Esophagus muscularis mucosa (tissue), 4 donors: ENCODE data around the gene ATF3.

ENCODE experiments used
- CTCF ChIP-seq, 3 experiments: fragments of 200-600 bp in 2 of 3; fragments of 450-650 bp in 1 of 3; sonication (generic) in 2 of 3; IDR thresholded peaks; one replicate each; pipeline ENCODE4 v1.5.1; 2017 to 2019; ENCODE audit warnings: antibody characterized with exemption in 3 of 3, mild to moderate bottlenecking in 2 of 3, moderate library complexity in 1 of 3
- EP300 ChIP-seq: sonication (generic); formaldehyde crosslinking; IDR thresholded peaks from one replicate; pipeline ENCODE4 v1.6.1; 2017; ENCODE audit warnings: antibody characterized with exemption
- POLR2A ChIP-seq: fragments of 450-650 bp; IDR thresholded peaks from one replicate; pipeline ENCODE4 v1.6.1; 2017; ENCODE audit warnings: antibody characterized with exemption, moderate library complexity, mild to moderate bottlenecking, low read depth

DNA sequence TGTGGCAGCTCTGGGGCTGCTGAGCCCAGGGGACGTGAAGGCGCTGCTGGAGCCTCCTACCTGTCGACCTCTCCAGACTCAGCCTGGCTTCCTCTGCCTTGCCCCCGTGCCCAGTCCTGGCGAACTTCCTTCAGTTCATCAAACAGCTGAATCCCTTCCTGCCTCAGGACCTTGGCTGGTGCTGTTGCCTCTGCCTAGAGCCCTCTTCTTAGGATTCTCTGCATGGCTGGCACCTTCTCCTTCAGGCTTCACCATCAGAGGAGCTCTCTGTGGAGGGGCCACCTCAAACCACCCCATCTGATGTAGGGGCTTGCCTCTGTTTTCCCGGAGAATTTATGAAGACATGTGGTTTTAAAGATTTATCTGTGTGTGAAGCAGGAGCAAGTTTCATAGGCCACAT, 23.4 kb upstream of the ATF3 start:
- TF ChIP-seq CTCF (IDR thresholded peaks at IDR 0.05) (no peak), POLR2A (no peak), EP300 (no peak)
